ENCODE measurements around the gene SLC6A17. TPM values are rescaled to one million over a fixed set of nuclear protein-coding genes. Genes with fewer than 3 reads are reported as not detected.

Gene SLC6A17
- total and polyA plus RNA-seq, 2 donors (not counting 3 experiments of a cell fraction or from before 2014, with no cell fraction given): 0.03 TPM; not detected in 1

DNA sequence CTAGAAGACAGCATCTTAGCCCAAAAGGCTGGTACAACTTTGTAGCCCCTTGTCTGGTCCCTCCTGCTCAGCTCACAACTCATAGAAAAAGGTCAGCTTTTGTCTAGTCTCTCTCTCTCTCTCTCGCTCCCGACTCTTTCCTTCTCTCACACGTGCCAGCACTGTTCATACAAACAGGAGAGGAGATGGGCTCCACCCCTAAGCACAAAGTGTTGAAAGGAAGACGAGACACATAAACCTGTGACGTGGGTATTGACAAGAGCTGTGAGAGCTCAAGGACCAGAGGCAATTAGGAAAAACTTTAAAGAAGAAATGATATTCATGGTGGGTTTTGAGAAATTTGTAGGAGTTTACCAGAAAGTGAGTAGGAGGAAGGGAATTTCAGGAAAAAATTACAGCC is 36.3 kb downstream of the SLC6A17 start:
- TF ChIP-seq GATA2 (IDR thresholded peaks at IDR 0.05; ENCODE audit: insufficient read depth, insufficient read length, low read depth, low read length): no peak
- no peak for TF ChIP-seq FOS (IDR thresholded peaks at IDR 0.05; ENCODE audit: borderline replicate concordance, insufficient read depth, low read length)
- TF ChIP-seq EZH2 (IDR thresholded peaks at IDR 0.05; ENCODE audit: borderline replicate concordance, low read depth, low read length, severe bottlenecking): no peak
- TF ChIP-seq JUN (IDR thresholded peaks at IDR 0.05; ENCODE audit: borderline replicate concordance, insufficient read depth, insufficient read length, low read depth): no peak
- TF ChIP-seq, protein P1, sequence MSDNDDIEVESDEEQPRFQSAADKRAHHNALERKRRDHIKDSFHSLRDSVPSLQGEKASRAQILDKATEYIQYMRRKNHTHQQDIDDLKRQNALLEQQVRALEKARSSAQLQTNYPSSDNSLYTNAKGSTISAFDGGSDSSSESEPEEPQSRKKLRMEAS (IDR thresholded peaks at IDR 0.05; ENCODE audit: insufficient read depth, insufficient read length): no peak
- TF ChIP-seq MYC (IDR thresholded peaks at IDR 0.05; ENCODE audit: low read depth, low read length): no peak
- no peak for TF ChIP-seq POLR2AphosphoS5 (IDR thresholded peaks at IDR 0.05; ENCODE audit: insufficient read depth, low read depth, low read length)
- TF ChIP-seq, protein P2, sequence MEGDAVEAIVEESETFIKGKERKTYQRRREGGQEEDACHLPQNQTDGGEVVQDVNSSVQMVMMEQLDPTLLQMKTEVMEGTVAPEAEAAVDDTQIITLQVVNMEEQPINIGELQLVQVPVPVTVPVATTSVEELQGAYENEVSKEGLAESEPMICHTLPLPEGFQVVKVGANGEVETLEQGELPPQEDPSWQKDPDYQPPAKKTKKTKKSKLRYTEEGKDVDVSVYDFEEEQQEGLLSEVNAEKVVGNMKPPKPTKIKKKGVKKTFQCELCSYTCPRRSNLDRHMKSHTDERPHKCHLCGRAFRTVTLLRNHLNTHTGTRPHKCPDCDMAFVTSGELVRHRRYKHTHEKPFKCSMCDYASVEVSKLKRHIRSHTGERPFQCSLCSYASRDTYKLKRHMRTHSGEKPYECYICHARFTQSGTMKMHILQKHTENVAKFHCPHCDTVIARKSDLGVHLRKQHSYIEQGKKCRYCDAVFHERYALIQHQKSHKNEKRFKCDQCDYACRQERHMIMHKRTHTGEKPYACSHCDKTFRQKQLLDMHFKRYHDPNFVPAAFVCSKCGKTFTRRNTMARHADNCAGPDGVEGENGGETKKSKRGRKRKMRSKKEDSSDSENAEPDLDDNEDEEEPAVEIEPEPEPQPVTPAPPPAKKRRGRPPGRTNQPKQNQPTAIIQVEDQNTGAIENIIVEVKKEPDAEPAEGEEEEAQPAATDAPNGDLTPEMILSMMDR (IDR thresholded peaks at IDR 0.05; ENCODE audit: extremely low read depth in 1 of 2, insufficient read depth in 1 of 2, low read depth in 1 of 2, low read length in 2 of 2): no peak
- no peak for TF ChIP-seq POLR2A (IDR thresholded peaks at IDR 0.05; ENCODE audit: low read depth, low read length)
- POLR2A ChIA-PET: no interaction called here
- FAIRE-seq (no peak), DNase-seq (ENCODE audit: low read depth, low spot score) (no peak)
- Histone ChIP-seq H3K4me3 (replicated peaks in 1 of 3; ENCODE audit: insufficient read depth in 1 of 3, low read depth in 1 of 3, low read length in 3 of 3) (no peak overlapping the region), H3K27me3 (ENCODE audit: control insufficient read depth in 2 of 2, insufficient read depth in 2 of 2, low read length in 2 of 2) (peaks cover 6 to 24% of the 10 kb centered on the region in 2 experiments), H3K79me2 (ENCODE audit: control insufficient read depth, insufficient read depth, low read length) (no peaks in the 10 kb centered on the region), H3K27ac (ENCODE audit: insufficient read depth, low read depth, low read length) (no peak overlapping the region), H3K9ac (replicated peaks; ENCODE audit: extremely low read depth, insufficient read depth, low read length) (no peak overlapping the region), H3K4me2 (ENCODE audit: insufficient read depth, low read length) (no peak overlapping the region), H3K4me1 (ENCODE audit: control insufficient read depth, extremely low read depth, insufficient read depth, low read length) (no peaks in the 10 kb centered on the region), H3K36me3 (ENCODE audit: control insufficient read depth in 2 of 2, extremely low read depth in 1 of 2, insufficient read depth in 2 of 2, low read length in 2 of 2) (no peaks in the 10 kb centered on the region), H4K20me1 (replicated peaks; ENCODE audit: control insufficient read depth, extremely low read depth, insufficient read depth, low read length) (no peaks in the 10 kb centered on the region), H2AFZ (ENCODE audit: low read depth, low read length) (no peak overlapping the region), H3K9me3 (replicated peaks; ENCODE audit: control insufficient read depth, insufficient read depth, low read length) (no peaks in the 10 kb centered on the region), H3K9me1 (replicated peaks; ENCODE audit: control insufficient read depth, extremely low read depth, insufficient read depth, low read length) (no peaks in the 10 kb centered on the region)
- CTCF ChIA-PET: interaction anchor here (1.0 to 1.9 kb wide), 6 partner anchors 10 to 309 kb away, joined by 3 to 10 read pairs (median 4); no protein-coding TSS in a partner anchor
- dilution Hi-C loops (cut with MboI; ENCODE audit: extremely low pct_ligation_motif_present, low sequenced_read_pairs) (no loop called here), intact Hi-C loops (cut with micrococcal nuclease) (no loop called here)
- no TSS peak for BruUV-seq (replicated peaks)
